Stimulated activated CD4-positive, alpha-beta T cell treated with anti-CD3 and anti-CD28 coated beads, Interleukin-15, amount 100 ng/mL, for 48 hours (primary cell): Measurements from ENCODE around the gene POLE4.

Experiments used
- DNase-seq, 2 donors: peaks; one replicate each; pipeline ENCODE4 v3.0.0-alpha.2; 2020; ENCODE audit warnings: low read depth in 2 of 2

Gene POLE4

DNA sequence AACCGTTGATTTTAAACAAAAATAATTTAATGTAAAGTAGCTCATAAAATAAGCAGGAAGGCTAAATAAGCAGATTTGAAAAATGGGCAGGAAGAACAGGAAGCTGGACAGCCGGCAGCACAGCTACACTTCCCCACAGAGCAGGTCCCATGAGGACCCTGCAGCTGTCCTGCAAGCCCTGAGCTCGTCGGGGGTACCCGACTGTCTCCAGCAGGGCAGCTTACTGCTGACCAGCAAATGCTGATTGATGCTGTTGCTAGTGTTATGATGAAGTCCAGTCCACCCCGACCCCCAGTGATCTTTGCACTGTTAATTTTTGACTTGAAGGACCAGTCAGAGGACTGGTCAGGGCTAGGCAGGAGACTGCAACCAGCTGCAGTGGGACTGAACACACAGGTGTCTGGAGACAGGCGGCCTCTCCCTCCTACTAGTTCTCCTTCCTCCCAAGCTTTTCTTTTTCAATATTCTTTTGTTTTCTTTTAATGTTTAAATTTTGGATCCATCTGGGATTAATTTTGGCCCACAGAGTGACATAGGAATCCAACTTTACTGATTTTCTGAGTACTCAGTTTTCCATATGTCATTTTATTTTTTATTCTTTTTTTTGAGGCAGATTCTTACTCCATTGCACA, 27.7 kb downstream of the POLE4 start:
- DNase-seq = no peak

GRCh38 chr2:74991977-74992376, 33.5 kb downstream of the POLE4 start:
- DNase-seq = no peak

DNA sequence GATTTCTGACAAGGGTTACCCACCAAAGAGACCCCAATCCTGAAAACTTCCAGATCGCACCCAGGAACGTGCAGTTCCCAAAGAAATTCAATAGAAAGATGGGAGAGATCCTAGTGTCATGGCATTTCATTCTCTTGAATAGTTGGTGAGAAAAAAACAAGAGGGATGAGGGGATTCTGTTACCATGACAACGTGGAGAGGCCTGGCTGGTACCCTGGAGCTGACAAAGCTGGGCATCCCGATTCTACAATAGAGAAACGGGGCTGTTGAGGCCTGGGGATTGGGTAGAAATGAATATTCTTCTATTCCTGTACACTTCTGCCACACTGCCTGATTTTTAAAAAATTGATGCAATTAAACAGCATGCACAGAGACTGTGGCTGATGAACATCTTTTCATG, 41.0 kb downstream of the POLE4 start:
- no peak for DNase-seq

GRCh38 chr2:75002007-75002406, 43.6 kb downstream of the POLE4 start:
- DNase-seq = no peak

- no peak for DNase-seq
These were observed 44.8 kb downstream of the POLE4 start for GRCh38 chr2:75003276-75003675.

DNA sequence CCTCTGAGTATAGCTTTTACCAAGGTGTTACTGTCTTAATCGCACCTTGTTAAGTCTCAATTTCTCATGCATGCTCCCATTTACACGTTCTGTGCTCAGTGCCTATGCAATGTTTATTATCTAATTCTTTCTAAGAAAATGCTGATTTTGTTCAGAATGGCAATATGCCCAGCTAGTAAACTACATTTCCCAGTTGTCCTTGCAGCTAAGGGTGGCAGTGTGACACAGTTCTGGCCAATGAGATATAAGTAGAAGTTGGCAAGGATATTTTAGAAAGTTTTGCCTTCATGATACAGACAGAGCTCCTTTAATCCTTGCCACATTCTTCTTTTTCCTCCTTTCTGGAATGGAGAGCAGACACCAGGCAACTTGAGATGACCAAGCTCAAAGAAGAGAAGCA, 45.3 kb downstream of the POLE4 start:
- no peak for DNase-seq

- no peak for DNase-seq
These were observed 47.6 kb downstream of the POLE4 start for GRCh38 chr2:75006041-75006440.

GRCh38 chr2:75007061-75007460, 48.6 kb downstream of the POLE4 start:
- DNase-seq = no peak

- no peak for DNase-seq
These were observed 49.4 kb downstream of the POLE4 start for GRCh38 chr2:75007819-75008218.

GRCh38 chr2:75010571-75010970, 52.1 kb downstream of the POLE4 start:
- no peak for DNase-seq

- DNase-seq = no peak
These were observed 53.6 kb downstream of the POLE4 start for GRCh38 chr2:75012080-75012479.

- no peak for DNase-seq
These were observed 59.7 kb downstream of the POLE4 start for GRCh38 chr2:75018162-75018561.
